HG03175 (cell line): ENCODE data around the gene HCAR2.
"Not testable (repeated sequence)": the region's sequence is repeated elsewhere in the genome, so short reads cannot be mapped to it uniquely, and the experiment has no call there.

ENCODE experiments used
- ATAC-seq: cut with Tn5 transposase; IDR thresholded peaks from one replicate; pipeline ENCODE4 v1.9.1; 2021; ENCODE audit warnings: mild to moderate bottlenecking, moderate library complexity; ENCODE audit not compliant: unreplicated experiment

HCAR2 gene

GRCh38 chr12:122702890-122703611 is at the start of gene HCAR2:
TSS of gene HCAR2 (minus strand) at chr12:122703357. CDS start at chr12:122703283, 74 bp downstream.
- not testable (repeated sequence) for ATAC-seq

- peak; percentile 91 for ATAC-seq
Observed at GRCh38 chr12:122752464-122753318, 49.5 kb upstream of the HCAR2 start, which contains the start of gene DENR. TSS of gene DENR (plus strand) at chr12:122752824. CDS start at chr12:122753702, 878 bp downstream.

DNA sequence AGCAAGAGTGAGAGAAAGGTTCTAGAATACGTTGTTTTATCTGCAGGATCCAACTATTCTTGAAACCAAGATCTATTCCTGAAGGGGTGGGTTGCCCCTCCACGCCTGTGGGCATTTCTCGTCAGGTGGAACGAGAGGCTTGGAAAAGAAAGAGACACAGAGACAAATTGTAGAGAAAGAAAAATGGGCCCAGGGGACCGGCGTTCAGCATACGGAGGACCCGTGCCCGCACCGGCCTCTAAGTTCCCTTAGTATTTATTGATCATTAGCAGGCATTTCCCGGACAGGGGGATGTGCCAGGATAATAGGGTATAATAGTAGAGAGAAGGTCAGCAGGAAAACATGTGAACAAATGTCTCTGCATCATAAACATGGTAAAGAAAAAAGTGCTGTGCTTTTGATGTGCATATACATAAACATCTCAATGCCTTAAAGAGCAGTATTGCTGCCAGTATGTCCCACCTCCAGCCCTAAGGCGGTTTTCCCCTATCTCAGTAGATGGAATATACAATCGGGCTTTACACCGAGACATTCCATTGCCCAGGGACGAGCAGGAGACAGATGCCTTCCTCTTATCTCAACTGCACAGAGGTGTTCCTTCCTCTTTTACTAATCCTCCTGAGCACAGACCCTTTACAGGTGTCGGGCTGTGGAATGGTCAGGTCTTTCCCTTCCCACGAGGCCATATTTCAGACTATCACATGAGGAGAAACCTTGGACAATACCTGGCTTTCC is 47.8 kb upstream of the HCAR2 start:
- not testable (repeated sequence) for ATAC-seq

DNA sequence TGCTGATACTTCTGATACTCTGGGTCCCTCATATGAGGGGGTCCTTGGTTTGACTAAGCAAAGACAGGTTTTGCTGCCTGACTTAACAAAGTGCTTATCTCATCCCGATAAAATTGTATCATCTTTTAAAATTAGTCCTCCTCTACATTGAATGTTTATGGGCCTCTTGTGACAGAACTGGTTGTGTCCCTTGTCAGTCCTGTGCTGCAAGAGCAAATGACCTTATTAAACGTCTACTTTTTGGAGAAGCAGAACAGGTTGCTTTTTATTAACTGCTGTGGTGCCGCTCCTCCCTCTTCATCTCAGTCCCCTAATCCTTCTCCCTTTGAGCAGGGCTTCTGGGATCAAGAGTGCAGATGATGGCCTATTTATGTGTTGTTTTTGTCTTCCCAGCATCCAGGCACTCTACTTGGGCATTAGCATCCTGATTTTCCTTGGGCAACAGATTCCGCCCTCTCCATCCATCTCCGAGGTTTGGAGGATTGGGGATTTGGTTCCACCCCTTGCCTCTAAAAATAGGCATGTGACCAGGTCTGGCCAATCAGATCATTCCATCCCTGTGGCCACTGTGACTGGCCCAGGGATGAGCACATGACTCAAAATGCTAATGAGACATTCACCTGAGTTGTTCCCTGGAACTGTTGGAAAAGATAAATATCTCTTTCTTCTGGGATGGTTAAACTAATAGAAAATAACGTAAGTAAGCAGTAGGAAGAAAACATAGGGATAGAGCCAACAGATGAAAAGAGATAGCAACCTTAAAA is 46.6 kb upstream of the HCAR2 start:
- no peak for ATAC-seq

DNA sequence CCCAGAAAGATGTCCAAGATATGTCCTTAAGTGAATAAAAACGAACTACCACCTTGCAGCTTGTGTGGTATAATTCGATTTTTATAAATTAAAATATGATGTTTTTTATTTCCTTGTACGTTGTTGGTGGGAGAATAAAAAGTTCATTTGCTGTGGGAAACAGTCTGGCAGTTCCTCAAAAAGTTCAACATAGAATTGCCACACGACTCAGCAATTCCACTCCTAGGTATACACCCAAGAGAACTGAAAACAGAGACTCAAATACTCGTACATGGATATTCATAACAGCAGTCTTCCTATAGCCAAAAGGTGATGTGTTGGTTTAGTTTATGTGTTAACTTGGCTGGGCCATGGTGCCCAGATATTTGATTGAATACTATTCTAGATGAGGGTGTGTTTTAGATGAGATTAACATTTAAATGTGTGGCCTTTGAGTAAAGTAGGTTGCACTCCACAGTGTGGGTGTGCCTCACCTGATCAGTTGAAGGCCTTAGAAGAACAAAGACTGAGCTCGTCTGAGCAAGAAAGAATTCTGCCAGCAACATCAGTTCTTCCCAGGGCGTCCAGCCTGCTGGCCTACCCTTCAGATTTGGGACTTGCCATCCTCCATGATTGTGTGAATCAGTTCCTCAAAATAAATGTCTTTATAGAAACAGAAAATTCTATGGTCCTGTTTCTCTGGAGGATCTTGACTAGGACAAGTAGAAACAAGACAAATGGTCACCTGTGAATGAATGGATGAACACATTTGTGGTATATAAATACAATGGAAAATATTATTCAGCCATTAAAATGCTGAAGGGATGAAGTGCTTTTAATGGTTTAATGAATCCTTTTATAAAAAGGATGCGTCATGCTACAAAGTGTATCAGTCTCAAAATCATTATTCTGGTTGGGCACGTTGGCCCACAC is 44.3 kb upstream of the HCAR2 start:
- ATAC-seq, result no peak

DNA sequence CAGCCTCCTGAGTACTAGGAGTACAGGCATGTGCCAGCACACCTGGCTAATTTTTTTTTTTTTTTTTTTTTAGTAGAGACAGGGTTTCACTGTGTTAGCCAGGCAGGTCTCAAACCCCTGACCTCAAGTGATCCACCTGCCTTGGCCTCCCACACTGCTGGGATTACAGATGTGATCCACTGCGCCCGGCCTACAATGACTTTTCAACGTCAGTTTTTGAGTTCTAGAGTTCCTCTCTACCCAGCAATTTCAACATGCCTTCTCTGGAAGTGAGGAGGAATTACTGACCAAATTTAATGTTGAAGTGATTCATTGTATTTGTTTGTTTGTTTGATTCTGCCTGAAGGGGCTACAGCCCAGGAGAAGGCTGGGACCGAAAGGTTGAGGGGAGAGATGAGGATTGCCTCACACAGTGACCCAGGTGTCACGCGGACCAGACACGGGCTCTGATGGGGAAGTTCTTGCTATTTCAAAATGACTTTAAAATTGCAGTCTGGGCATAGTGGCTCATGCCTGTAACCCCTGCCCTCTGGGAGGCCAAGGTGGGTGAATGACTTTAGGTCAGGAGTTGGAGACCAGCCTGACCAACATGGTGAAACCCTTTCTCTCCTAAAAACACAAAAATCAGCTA is 40.9 kb upstream of the HCAR2 start:
- no peak for ATAC-seq

DNA sequence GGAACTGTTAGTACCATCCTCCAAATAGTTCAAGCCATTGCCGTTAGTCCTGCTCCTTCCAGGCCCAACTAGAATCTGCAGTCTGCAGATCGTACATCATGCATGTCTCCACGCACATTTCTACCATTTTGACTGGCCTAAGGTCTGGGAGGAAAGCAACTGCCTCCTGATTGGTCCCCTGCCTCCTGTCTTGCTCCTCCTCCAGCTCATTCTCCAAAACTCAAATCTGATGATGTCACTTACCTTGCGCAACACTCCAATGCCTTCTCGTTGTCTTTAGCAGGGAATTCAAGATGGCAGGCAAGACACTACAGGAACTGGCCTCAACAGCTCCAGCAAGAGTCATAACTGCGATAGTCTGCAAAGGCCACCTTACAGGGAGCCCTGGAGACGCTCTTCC is 37.2 kb upstream of the HCAR2 start:
- ATAC-seq, result no peak

DNA sequence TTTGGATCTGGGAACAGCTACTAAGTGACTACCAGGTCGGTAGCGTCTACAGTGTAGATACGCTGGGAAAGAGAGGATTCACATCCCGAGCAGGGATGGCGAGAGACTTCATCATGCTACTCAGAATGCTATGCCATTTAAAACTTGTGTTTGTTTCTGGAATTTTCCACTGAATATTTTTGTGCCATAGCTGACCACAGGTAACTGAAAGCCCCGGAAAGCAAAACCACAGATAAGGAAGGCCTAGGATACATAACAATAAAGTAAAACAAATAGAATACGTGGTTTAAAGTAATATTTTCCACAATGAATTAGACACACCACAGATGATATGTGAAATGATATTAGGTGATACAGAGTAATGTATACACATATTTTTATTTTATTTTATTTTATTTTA is 35.4 kb upstream of the HCAR2 start:
- ATAC-seq, result no peak

GRCh38 chr12:122732611-122733010 is 29.5 kb upstream of the HCAR2 start:
- ATAC-seq, result no peak

GRCh38 chr12:122732170-122732569 is 29.0 kb upstream of the HCAR2 start:
- ATAC-seq, result no peak

GRCh38 chr12:122730215-122731014 is 27.3 kb upstream of the HCAR2 start, which contains the start of gene HCAR1:
TSS of gene HCAR1 (minus strand) at chr12:122730844. CDS start at chr12:122730339, 505 bp downstream.
- ATAC-seq, result no peak

DNA sequence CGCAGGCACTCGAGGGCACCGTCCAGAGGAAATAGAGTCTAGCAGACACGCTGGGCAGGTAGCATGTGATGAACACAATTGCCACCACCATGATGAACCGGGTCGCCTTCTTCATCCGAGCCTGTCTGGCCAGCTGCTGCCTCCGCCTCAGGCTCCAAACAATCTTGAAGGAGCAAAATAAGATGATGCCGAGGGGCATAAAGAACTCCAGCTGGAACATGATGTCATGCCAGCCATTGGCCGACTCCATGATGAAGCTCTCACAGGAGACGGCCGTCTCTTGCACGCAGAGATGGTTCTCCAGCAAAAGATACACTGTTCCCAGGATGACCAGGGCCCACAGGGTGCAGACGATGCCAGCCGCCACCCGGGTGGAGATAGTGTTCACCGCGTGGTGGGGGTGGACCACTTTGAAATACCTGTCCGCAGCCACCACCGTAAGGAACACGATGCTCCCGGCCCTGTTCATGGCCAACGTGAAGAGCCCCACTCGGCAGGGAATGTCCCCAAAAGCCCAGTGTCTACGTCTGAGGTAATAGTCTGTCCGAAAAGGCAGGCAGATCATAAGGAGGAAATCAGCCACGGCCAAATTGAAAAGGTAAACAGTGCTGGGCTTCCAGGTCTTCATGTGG is 26.5 kb upstream of the HCAR2 start:
- no peak for ATAC-seq

- ATAC-seq, result no peak
Observed at GRCh38 chr12:122726080-122726558, 23.0 kb upstream of the HCAR2 start.

DNA sequence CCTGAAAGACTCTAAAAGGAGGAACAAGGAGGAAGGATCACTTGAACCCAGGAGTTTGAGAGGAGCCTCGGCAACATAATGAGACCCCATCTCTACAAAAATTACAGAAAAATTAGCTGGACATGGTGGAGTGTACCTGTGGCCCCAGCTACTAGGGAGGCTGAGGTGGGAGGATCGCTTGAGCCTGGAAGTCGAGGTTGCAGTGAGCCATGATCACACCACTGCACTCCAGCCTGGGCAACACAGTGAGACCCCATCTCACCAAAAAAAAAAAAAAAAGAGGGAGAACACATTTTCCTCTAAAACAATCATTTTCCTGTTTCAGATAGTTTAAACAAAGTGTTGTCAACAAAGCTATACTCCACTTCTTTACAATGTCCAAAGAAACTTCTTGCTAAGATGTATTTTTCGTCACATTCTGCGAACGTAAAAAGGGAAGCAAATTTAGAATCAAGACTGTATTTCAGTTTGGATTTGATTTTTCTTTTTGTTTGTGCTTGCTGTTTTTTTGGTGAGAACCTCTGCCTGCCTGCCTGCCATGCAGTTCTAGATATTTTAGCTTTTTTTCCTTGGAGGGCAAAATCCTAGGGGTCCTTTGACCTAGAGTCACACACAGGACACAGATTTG is 22.4 kb upstream of the HCAR2 start:
- ATAC-seq, result no peak

- peak; percentile 55 for ATAC-seq
Observed at GRCh38 chr12:122724641-122725243, 21.6 kb upstream of the HCAR2 start.

DNA sequence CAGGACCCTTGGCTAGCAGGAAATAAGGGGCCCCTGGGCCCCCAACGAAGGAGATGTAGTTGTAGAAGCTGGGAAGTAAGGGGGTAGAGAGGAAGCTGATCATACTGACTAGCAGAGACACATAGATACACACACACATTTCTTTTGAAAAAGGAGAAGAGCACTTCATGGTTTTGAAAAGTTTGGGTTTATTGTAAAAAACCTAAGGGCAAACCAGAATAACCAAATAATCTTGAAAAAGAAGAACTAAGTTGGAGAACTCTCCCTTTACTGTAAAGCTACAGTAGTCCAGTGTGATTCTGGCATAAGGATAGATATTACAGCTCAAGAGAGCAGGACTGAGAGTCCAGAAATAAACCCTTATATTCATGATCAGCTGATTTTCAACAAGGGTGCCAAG is 19.2 kb upstream of the HCAR2 start:
- no peak for ATAC-seq
